Inferior parietal cortex (tissue), 1 donor: ENCODE measurements around the gene BRME1.
"Not testable (repeated sequence)": the region's sequence is repeated elsewhere in the genome, so short reads cannot be mapped to it uniquely, and the experiment has no call there.

ENCODE experiments used
- DNase-seq: peaks from one replicate; pipeline ENCODE4 v3.0.0-alpha.2; 2016; ENCODE audit errors: extremely low spot score

BRME1 gene

GRCh38 chr19:13865571-13866462 lies 40.1 kb downstream of the BRME1 start:
- no peak for DNase-seq

GRCh38 chr19:13864667-13865570 lies 41.0 kb downstream of the BRME1 start:
- DNase-seq = no peak

- no peak for DNase-seq
These were observed 41.8 kb downstream of the BRME1 start for GRCh38 chr19:13864046-13864666.

GRCh38 chr19:13861714-13862531 lies 44.0 kb downstream of the BRME1 start:
- DNase-seq = peak; percentile 92

GRCh38 chr19:13861392-13861713 lies 44.6 kb downstream of the BRME1 start:
- no peak for DNase-seq

GRCh38 chr19:13860679-13861391 lies 45.1 kb downstream of the BRME1 start:
- no peak for DNase-seq

- DNase-seq = no peak
These were observed 46.5 kb downstream of the BRME1 start for GRCh38 chr19:13859361-13859880.

GRCh38 chr19:13856497-13856896 lies 49.4 kb downstream of the BRME1 start:
- no peak for DNase-seq

- DNase-seq = not testable (repeated sequence)
These were observed 53.7 kb downstream of the BRME1 start for GRCh38 chr19:13852171-13852707.

GRCh38 chr19:13851734-13852114 lies 54.2 kb downstream of the BRME1 start:
- DNase-seq = not testable (repeated sequence)

- no peak for DNase-seq
These were observed 54.8 kb downstream of the BRME1 start for GRCh38 chr19:13850910-13851733.

GRCh38 chr19:13849991-13850909 lies 55.7 kb downstream of the BRME1 start:
- peak; percentile 62 for DNase-seq

GRCh38 chr19:13848798-13849676 lies 56.9 kb downstream of the BRME1 start:
- no peak for DNase-seq

GRCh38 chr19:13848340-13848677 lies 57.6 kb downstream of the BRME1 start:
- DNase-seq = no peak

- no peak for DNase-seq
These were observed 58.2 kb downstream of the BRME1 start for GRCh38 chr19:13847407-13848339.
